DMS114 treated with DMSO at 0.1 percent for 48 hours (cell line): ENCODE measurements around the gene SCARB1.

Source experiments
- DNase-seq: peaks from one replicate; lab custom pipeline; 2025; ENCODE audit not compliant: unreplicated experiment; lab: John Stamatoyannopoulos, UW

SCARB1 gene

GRCh38 chr12:124747426-124748161, 116.1 kb downstream of the SCARB1 start:
- DNase-seq, result no peak

- DNase-seq, result no peak
Measured at GRCh38 chr12:124746649-124747425, 116.8 kb downstream of the SCARB1 start.

- peak; percentile 55 for DNase-seq
Measured at GRCh38 chr12:124745891-124746570, 117.6 kb downstream of the SCARB1 start.

GRCh38 chr12:124745465-124745890, 118.2 kb downstream of the SCARB1 start:
- DNase-seq, result no peak

- DNase-seq, result no peak
Measured at GRCh38 chr12:124744659-124745464, 118.8 kb downstream of the SCARB1 start.

GRCh38 chr12:124744273-124744640, 119.4 kb downstream of the SCARB1 start:
- DNase-seq, result no peak

GRCh38 chr12:124743479-124744272, 120.0 kb downstream of the SCARB1 start:
- DNase-seq, result no peak

- no peak for DNase-seq
Measured at GRCh38 chr12:124742678-124743077, 121.0 kb downstream of the SCARB1 start.

- no peak for DNase-seq
Measured at GRCh38 chr12:124742111-124742510, 121.6 kb downstream of the SCARB1 start.

- no peak for DNase-seq
Measured at GRCh38 chr12:124741211-124741610, 122.5 kb downstream of the SCARB1 start.

GRCh38 chr12:124740691-124741137, 123.0 kb downstream of the SCARB1 start:
- no peak for DNase-seq

GRCh38 chr12:124739953-124740561, 123.6 kb downstream of the SCARB1 start:
- DNase-seq, result no peak

GRCh38 chr12:124738636-124739467, 124.8 kb downstream of the SCARB1 start:
- DNase-seq, result no peak

- DNase-seq, result no peak
Measured at GRCh38 chr12:124737772-124738635, 125.7 kb downstream of the SCARB1 start.

- no peak for DNase-seq
Measured at GRCh38 chr12:124737040-124737419, 126.6 kb downstream of the SCARB1 start.

- no peak for DNase-seq
Measured at GRCh38 chr12:124736115-124737039, 127.3 kb downstream of the SCARB1 start.
